GM13977 (cell line): Measurements from ENCODE around the gene SYNGR3.
A peak's percentile ranks its signal among the peaks of the same experiment; 100 is the strongest.

Source experiments
- DNase-seq: peaks from one replicate; pipeline ENCODE4 v3.0.0; 2012; ENCODE audit warnings: low spot score
- CTCF ChIP-seq: IDR thresholded peaks from 2 replicates; pipeline ENCODE4 v1.5.1; 2012; ENCODE audit warnings: mild to moderate bottlenecking, control low read depth; ENCODE audit not compliant: insufficient read depth; ENCODE audit errors: extremely low read depth, missing control alignments
- in situ Hi-C: fragments of 300-500 bp; cut with MboI; formaldehyde crosslinking; loops from one replicate; pipeline ENCODE4 v1.12.0; 2022; ENCODE audit warnings: low sequenced_read_pairs, low pct_unique_long_range_greater_than_20kb, mixed read lengths, inconsistent platforms; ENCODE audit not compliant: unreplicated experiment

SYNGR3 gene

GRCh38 chr16:1984347-1985225, 5.2 kb upstream of the SYNGR3 start:
- in situ Hi-C loops = no loop called here
- TF ChIP-seq CTCF = no peak
- DNase-seq = no peak

- in situ Hi-C loops = no loop called here
- no peak for DNase-seq
These were observed 4.2 kb upstream of the SYNGR3 start for GRCh38 chr16:1985466-1986150.

GRCh38 chr16:1987198-1987597, 2.6 kb upstream of the SYNGR3 start:
- in situ Hi-C loops = no loop called here
- no peak for DNase-seq
- no peak for TF ChIP-seq CTCF

More at GRCh38 chr16:1985466-1986150, 4.2 kb upstream of the SYNGR3 start:
- TF ChIP-seq CTCF = no peak

- no peak for TF ChIP-seq CTCF
- no peak for DNase-seq
- in situ Hi-C loops = no loop called here
These were observed 256 bp downstream of the SYNGR3 start for GRCh38 chr16:1990101-1990350.

GRCh38 chr16:1990351-1991134, 773 bp downstream of the SYNGR3 start:
- peak; percentile 61 for DNase-seq
- no peak for TF ChIP-seq CTCF

GRCh38 chr16:1991135-1991551, 1.4 kb downstream of the SYNGR3 start:
- TF ChIP-seq CTCF = no peak
- in situ Hi-C loops = no loop called here
- DNase-seq = peak; percentile 78

More at GRCh38 chr16:1990351-1991134, 773 bp downstream of the SYNGR3 start:
- in situ Hi-C loops = no loop called here
